OCI-LY7 (cell line): ENCODE results near the gene EZH1. TPM values are rescaled to one million over a fixed set of nuclear protein-coding genes. Genes with fewer than 3 reads are reported as not detected.

Source experiments
- BruUV-seq: library from RNA; stranded (reverse); fragments of 400-500 nt; replicated peaks from 2 replicates; lab custom pipeline; 2021; lab: Mats Ljungman, UMichigan
- CTCF ChIA-PET: fragments of 300-600 bp; sonication (Branson Sonifier 250); formaldehyde crosslinking; loops from one replicate; lab custom pipeline; 2022; ENCODE audit warnings: antibody characterized with exemption; ENCODE audit not compliant: unreplicated experiment; lab: Charles Lee
- POLR2A ChIA-PET: fragments of 300-600 bp; sonication (Branson Sonifier 250); formaldehyde crosslinking; loops from one replicate; lab custom pipeline; 2022; ENCODE audit warnings: antibody characterized with exemption; lab: Charles Lee
- DNase-seq: peaks from one replicate; pipeline ENCODE4 v3.0.0-alpha.2; 2015; ENCODE audit warnings: low spot score
- H2AFZ ChIP-seq: fragments of 200-600 bp; sonication (generic), shearing (Covaris generic); 2 replicates; pipeline ENCODE4 v1.6.1; 2014; ENCODE audit warnings: mild to moderate bottlenecking, antibody characterized with exemption, low read length, moderate library complexity
- H3K27ac ChIP-seq: fragments of 200-600 bp; sonication (generic); 2 replicates; pipeline ENCODE4 v1.5.1; 2014; ENCODE audit warnings: mixed run types, low read depth, mild to moderate bottlenecking, moderate library complexity, low read length, inconsistent platforms; ENCODE audit not compliant: poor library complexity, severe bottlenecking
- H3K36me3 ChIP-seq: fragments of 200-600 bp; sonication (generic); 2 replicates; pipeline ENCODE4 v1.6.1; 2014; ENCODE audit warnings: mild to moderate bottlenecking, antibody characterized with exemption, low read length, moderate library complexity, mixed read lengths; ENCODE audit not compliant: insufficient read depth
- H3K4me1 ChIP-seq: fragments of 200-600 bp; sonication (generic); 2 replicates; pipeline ENCODE4 v1.5.1; 2014; ENCODE audit warnings: mild to moderate bottlenecking, low read length; ENCODE audit not compliant: insufficient read depth, poor library complexity, severe bottlenecking
- H3K4me2 ChIP-seq: fragments of 200-600 bp; sonication (generic); 2 replicates; pipeline ENCODE4 v1.6.1; 2014; ENCODE audit warnings: mild to moderate bottlenecking, low read length
- H3K4me3 ChIP-seq: fragments of 200-600 bp; sonication (generic); 2 replicates; pipeline ENCODE4 v1.5.1; 2014; ENCODE audit warnings: mild to moderate bottlenecking, low read depth, low read length; ENCODE audit not compliant: poor library complexity, severe bottlenecking
- H3K79me2 ChIP-seq: fragments of 200-600 bp; sonication (generic); 2 replicates; pipeline ENCODE4 v1.6.1; 2016; ENCODE audit warnings: low read depth, mild to moderate bottlenecking, low read length, moderate library complexity, mixed read lengths; ENCODE audit not compliant: insufficient read depth
- H3K9me2 ChIP-seq: fragments of 200-600 bp; sonication (generic); 2 replicates; pipeline ENCODE4 v1.6.1; 2016; ENCODE audit warnings: mild to moderate bottlenecking, low read length, mixed read lengths; ENCODE audit not compliant: insufficient read depth
- H3K9me3 ChIP-seq: fragments of 200-600 bp; sonication (generic); 2 replicates; pipeline ENCODE4 v1.6.1; 2014; ENCODE audit warnings: mild to moderate bottlenecking, mixed run types, low read length, mixed read lengths
- H4K20me1 ChIP-seq: fragments of 200-600 bp; sonication (generic); 2 replicates; pipeline ENCODE4 v1.6.1; 2014; ENCODE audit warnings: mild to moderate bottlenecking, antibody characterized with exemption, low read length, moderate library complexity, mixed read lengths; ENCODE audit not compliant: insufficient read depth
- EZH2phosphoT487 ChIP-seq: fragments of 200-600 bp; sonication (generic); IDR thresholded peaks from 2 replicates; pipeline ENCODE4 v1.6.1; 2018; ENCODE audit warnings: low read depth, borderline replicate concordance, mild to moderate bottlenecking, mixed run types, antibody characterized with exemption, low read length, moderate library complexity, mixed read lengths
- intact Hi-C: fragments of 100-400 bp; cut with micrococcal nuclease; formaldehyde crosslinking; loops from one replicate; pipeline ENCODE4 v1.10.0; 2022; ENCODE audit not compliant: unreplicated experiment
- total RNA-seq, 2 experiments: library from RNA; depleted of rRNA in 1 of 2; stranded (reverse); fragments of >200 nt in 1 of 2; shearing (Covaris generic) in 1 of 2; gene quantifications; 2 replicates each; pipeline ENCODE4 v1.2.3, GENCODE V29; 2014 to 2022
- TF ChIP-seq, protein P1 (sequence below): fragments of 200-600 bp; sonication (generic); conservative IDR thresholded peaks from 2 replicates; pipeline ENCODE4 v1.5.1; 2014; ENCODE audit warnings: mild to moderate bottlenecking, antibody characterized with exemption, low read length, moderate library complexity, mixed read lengths

EZH1 gene
- total RNA-seq, 2 experiments from 2014 or later = 57.1 to 62.4 TPM

DNA sequence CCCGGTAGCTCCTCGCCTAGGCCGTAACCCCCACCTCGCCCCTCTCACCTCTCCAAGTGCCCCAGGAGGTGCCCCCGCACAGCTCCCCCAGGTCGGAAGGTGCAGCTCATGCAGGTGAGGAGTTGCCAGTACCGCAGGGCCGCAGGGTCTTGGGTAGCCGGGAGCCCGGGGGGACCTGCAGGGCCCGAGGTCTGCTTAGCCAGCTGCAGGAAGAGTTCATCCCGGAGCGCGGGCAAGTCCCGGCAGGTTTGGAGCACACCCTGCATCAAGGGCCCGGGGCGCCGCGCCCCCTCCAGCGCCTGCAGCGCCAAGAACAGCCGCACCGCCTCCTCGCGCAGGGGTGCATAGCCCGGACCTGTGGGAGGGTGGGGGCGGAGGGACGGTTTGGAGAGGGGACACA, 72.8 kb downstream of the EZH1 start:
- TF ChIP-seq EZH2phosphoT487 = no peak
- TF ChIP-seq, protein P1, sequence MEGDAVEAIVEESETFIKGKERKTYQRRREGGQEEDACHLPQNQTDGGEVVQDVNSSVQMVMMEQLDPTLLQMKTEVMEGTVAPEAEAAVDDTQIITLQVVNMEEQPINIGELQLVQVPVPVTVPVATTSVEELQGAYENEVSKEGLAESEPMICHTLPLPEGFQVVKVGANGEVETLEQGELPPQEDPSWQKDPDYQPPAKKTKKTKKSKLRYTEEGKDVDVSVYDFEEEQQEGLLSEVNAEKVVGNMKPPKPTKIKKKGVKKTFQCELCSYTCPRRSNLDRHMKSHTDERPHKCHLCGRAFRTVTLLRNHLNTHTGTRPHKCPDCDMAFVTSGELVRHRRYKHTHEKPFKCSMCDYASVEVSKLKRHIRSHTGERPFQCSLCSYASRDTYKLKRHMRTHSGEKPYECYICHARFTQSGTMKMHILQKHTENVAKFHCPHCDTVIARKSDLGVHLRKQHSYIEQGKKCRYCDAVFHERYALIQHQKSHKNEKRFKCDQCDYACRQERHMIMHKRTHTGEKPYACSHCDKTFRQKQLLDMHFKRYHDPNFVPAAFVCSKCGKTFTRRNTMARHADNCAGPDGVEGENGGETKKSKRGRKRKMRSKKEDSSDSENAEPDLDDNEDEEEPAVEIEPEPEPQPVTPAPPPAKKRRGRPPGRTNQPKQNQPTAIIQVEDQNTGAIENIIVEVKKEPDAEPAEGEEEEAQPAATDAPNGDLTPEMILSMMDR = no peak
- Histone ChIP-seq H3K27ac (no peak overlapping the region), H3K36me3 (peaks cover 20% of the 10 kb centered on the region; the same call in 1 of the 2 replicates), H3K4me3 (no peak overlapping the region), H4K20me1 (no peaks in the 10 kb centered on the region), H3K9me2 (no peaks in the 10 kb centered on the region), H3K4me1 (peaks cover 23% of the 10 kb centered on the region), H2AFZ (no peak overlapping the region), H3K79me2 (no peaks in the 10 kb centered on the region), H3K4me2 (no peak overlapping the region), H3K9me3 (no peaks in the 10 kb centered on the region)
- BruUV-seq = no TSS peak
- intact Hi-C loops = no loop called here
- CTCF ChIA-PET = interaction anchor here (0.5 kb wide), 1 partner anchor 254 kb away, joined by 4 read pairs; no protein-coding TSS in a partner anchor
- POLR2A ChIA-PET = no interaction called here
- DNase-seq = no peak

DNA sequence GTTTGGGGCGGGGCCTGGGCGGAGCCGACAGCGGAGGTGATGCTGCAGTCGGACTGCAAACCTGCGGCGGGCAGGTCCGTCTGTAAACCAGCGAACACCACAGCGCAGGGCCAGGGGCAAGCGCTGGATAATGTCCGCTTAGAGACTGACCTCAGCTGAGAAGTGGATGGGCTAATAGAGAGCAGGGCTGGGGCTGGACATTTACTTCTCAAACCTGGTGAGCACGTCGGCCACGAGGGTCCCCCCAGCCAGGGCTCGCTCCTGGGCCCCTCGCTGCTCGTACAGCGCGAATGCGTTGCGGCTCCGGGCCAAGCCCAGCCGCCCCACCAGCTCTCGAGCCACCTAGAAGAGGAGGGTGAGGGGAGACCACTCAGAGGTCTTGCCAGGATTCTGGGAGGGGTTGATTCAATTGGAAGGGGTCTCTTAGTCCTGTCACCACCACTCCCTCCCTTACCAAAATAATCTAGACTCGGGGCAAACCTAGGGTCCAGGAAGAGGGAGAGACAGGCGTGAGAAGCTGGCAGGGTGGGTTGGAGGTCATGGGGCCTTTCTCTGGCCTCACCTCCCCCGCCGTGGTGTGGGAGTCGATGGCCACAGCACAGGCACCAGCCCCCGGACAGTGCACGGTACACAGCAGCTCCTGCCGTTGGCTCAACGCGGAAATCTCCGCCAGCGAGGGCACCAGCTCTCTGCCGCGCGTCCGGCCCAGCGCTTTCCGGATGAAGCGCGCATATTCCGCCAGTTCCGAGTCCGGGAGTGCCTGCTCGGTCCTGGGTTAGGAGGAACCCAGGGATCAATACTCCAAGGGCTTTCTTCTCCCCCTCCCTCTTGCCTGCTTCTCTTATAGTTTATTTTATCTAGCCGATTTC, 73.8 kb downstream of the EZH1 start:
- Histone ChIP-seq H3K4me1 (peaks cover 23% of the 10 kb centered on the region), H3K9me2 (no peaks in the 10 kb centered on the region), H3K27ac (no peak overlapping the region), H3K9me3 (no peaks in the 10 kb centered on the region), H2AFZ (no peak overlapping the region), H3K79me2 (no peaks in the 10 kb centered on the region), H3K4me2 (peak overlapping the region; percentile 8; the same call in 1 of the 2 replicates), H4K20me1 (no peaks in the 10 kb centered on the region), H3K4me3 (no peak overlapping the region), H3K36me3 (peaks cover 27% of the 10 kb centered on the region)
- intact Hi-C loops = no loop called here
- TF ChIP-seq, protein P1 = no peak
- TF ChIP-seq EZH2phosphoT487 = no peak
- ChIA-PET CTCF (interaction anchor here (0.5 kb wide), 1 partner anchor 255 kb away, joined by 4 read pairs; no protein-coding TSS in a partner anchor), POLR2A (interaction anchor here (0.5 to 0.7 kb wide), 3 partner anchors 13 to 797 kb away, joined by 3 to 4 read pairs (median 3); no protein-coding TSS in a partner anchor)
- no TSS peak for BruUV-seq
- DNase-seq = no peak
